ENCODE measurements around the gene PLCL1. TPM values are rescaled to one million over a fixed set of nuclear protein-coding genes. Genes with fewer than 3 reads are reported as not detected.

PLCL1 gene
- total RNA-seq, 1 experiment from 2014 or later = 0.07 TPM

- Histone ChIP-seq H3K9ac (ENCODE audit: low read length) (no peak overlapping the region), H3K4me1 (ENCODE audit: control insufficient read depth in 1 of 2, insufficient read depth in 2 of 2, low read length in 2 of 2) (no peaks in the 10 kb centered on the region), H3K27me3 (ENCODE audit: insufficient read depth, low read length) (peaks cover 28% of the 10 kb centered on the region; the same call in 1 of the 2 replicates), H4K20me1 (ENCODE audit: insufficient read depth) (no peaks in the 10 kb centered on the region), H3K4me2 (ENCODE audit: low read length) (no peak overlapping the region), H2AFZ (ENCODE audit: low read depth, low read length, poor library complexity, severe bottlenecking) (no peak overlapping the region), H3K9me3 (ENCODE audit: control insufficient read depth in 1 of 2, insufficient read depth in 1 of 2, low read depth in 1 of 2, low read length in 2 of 2) (no peaks in the 10 kb centered on the region), H3K9me2 (ENCODE audit: insufficient read depth) (no peaks in the 10 kb centered on the region), H3K36me3 (ENCODE audit: control insufficient read depth in 1 of 2, insufficient read depth in 2 of 2, low read length in 2 of 2) (no peaks in the 10 kb centered on the region), H3K27ac (ENCODE audit: low read depth, low read length) (no peak overlapping the region), H3K4me3 (replicated peaks in 1 of 2; ENCODE audit: low read depth in 1 of 2, low read length in 2 of 2) (no peak overlapping the region), H3K79me2 (ENCODE audit: insufficient read depth, low read length) (no peaks in the 10 kb centered on the region)
- ChIA-PET POLR2A (no interaction called here), CTCF (no interaction called here), RAD21 (ENCODE audit: low non-redundant PET in 1 of 2, low total read pairs in 2 of 2, uncharacterized antibody in 2 of 2, unreplicated experiment in 2 of 2) (no interaction called here)
- ATAC-seq (no peak), DNase-seq (ENCODE audit: low read depth, low spot score) (no peak)
- TF ChIP-seq EGR1 (IDR thresholded peaks at IDR 0.05; ENCODE audit: low read depth) = no peak
- no peak for TF ChIP-seq POLR2A (IDR thresholded peaks at IDR 0.05; ENCODE audit: borderline replicate concordance, extremely low read depth, insufficient read depth, insufficient read length)
- TF ChIP-seq SP1 (IDR thresholded peaks at IDR 0.05; ENCODE audit: low read depth) = no peak
- no peak for TF ChIP-seq CBX3 (IDR thresholded peaks at IDR 0.05; ENCODE audit: low read depth)
- no peak for TF ChIP-seq ZFX (IDR thresholded peaks at IDR 0.05)
- no peak for TF ChIP-seq SIN3A (IDR thresholded peaks at IDR 0.05; ENCODE audit: low read depth)
- TF ChIP-seq POLR2AphosphoS5 (IDR thresholded peaks at IDR 0.05; ENCODE audit: low read depth, low read length) = no peak
- no peak for TF ChIP-seq TCF7L2 (IDR thresholded peaks at IDR 0.05; ENCODE audit: borderline replicate concordance, extremely low read depth, insufficient read depth, insufficient read length)
- no peak for TF ChIP-seq EZH2phosphoT487 (IDR thresholded peaks at IDR 0.05; ENCODE audit: borderline replicate concordance)
- TF ChIP-seq ELF1 (IDR thresholded peaks at IDR 0.05; ENCODE audit: borderline replicate concordance, low read depth) = no peak
- TF ChIP-seq EZH2 (IDR thresholded peaks at IDR 0.05) = no peak
- TF ChIP-seq ZNF274 (IDR thresholded peaks at IDR 0.05; ENCODE audit: low read depth, low read length) = no peak
- TF ChIP-seq SRF (IDR thresholded peaks at IDR 0.05; ENCODE audit: low read depth) = no peak
- no peak for TF ChIP-seq JUND (IDR thresholded peaks at IDR 0.05)
- TF ChIP-seq RAD21 (IDR thresholded peaks at IDR 0.05; ENCODE audit: low read depth) = no peak
- TF ChIP-seq, protein P1, sequence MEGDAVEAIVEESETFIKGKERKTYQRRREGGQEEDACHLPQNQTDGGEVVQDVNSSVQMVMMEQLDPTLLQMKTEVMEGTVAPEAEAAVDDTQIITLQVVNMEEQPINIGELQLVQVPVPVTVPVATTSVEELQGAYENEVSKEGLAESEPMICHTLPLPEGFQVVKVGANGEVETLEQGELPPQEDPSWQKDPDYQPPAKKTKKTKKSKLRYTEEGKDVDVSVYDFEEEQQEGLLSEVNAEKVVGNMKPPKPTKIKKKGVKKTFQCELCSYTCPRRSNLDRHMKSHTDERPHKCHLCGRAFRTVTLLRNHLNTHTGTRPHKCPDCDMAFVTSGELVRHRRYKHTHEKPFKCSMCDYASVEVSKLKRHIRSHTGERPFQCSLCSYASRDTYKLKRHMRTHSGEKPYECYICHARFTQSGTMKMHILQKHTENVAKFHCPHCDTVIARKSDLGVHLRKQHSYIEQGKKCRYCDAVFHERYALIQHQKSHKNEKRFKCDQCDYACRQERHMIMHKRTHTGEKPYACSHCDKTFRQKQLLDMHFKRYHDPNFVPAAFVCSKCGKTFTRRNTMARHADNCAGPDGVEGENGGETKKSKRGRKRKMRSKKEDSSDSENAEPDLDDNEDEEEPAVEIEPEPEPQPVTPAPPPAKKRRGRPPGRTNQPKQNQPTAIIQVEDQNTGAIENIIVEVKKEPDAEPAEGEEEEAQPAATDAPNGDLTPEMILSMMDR (IDR thresholded peaks at IDR 0.05 in 2 of 3, conservative IDR thresholded peaks at IDR 0.05 in 1 of 3; ENCODE audit: borderline replicate concordance in 1 of 3, insufficient read depth in 1 of 3, low read depth in 2 of 3, low read length in 2 of 3) = no peak
- TF ChIP-seq, protein P2, sequence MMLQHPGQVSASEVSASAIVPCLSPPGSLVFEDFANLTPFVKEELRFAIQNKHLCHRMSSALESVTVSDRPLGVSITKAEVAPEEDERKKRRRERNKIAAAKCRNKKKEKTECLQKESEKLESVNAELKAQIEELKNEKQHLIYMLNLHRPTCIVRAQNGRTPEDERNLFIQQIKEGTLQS (IDR thresholded peaks at IDR 0.05) = no peak
- TF ChIP-seq YY1 (IDR thresholded peaks at IDR 0.05; ENCODE audit: extremely low read depth, insufficient replicate concordance, low read depth, low read length) = no peak
- TF ChIP-seq, protein P3, sequence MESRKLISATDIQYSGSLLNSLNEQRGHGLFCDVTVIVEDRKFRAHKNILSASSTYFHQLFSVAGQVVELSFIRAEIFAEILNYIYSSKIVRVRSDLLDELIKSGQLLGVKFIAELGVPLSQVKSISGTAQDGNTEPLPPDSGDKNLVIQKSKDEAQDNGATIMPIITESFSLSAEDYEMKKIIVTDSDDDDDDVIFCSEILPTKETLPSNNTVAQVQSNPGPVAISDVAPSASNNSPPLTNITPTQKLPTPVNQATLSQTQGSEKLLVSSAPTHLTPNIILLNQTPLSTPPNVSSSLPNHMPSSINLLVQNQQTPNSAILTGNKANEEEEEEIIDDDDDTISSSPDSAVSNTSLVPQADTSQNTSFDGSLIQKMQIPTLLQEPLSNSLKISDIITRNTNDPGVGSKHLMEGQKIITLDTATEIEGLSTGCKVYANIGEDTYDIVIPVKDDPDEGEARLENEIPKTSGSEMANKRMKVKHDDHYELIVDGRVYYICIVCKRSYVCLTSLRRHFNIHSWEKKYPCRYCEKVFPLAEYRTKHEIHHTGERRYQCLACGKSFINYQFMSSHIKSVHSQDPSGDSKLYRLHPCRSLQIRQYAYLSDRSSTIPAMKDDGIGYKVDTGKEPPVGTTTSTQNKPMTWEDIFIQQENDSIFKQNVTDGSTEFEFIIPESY (IDR thresholded peaks at IDR 0.05; ENCODE audit: extremely low read depth, insufficient replicate concordance, low read length) = no peak
- TF ChIP-seq, protein P4, sequence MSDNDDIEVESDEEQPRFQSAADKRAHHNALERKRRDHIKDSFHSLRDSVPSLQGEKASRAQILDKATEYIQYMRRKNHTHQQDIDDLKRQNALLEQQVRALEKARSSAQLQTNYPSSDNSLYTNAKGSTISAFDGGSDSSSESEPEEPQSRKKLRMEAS (IDR thresholded peaks at IDR 0.05) = no peak
- no TSS peak for BruUV-seq (replicated peaks)
- intact Hi-C loops (cut with micrococcal nuclease) = no loop called here
Observed at GRCh38 chr2:197958592-197959150, 154.3 kb downstream of the PLCL1 start.

Data from HCT116 (cell line).